Prostate gland (tissue), 2 donors: ENCODE measurements around the gene C10orf62. TPM values are rescaled to one million over a fixed set of nuclear protein-coding genes. Genes with fewer than 3 reads are reported as not detected.
"Not testable (repeated sequence)": the region's sequence is repeated elsewhere in the genome, so short reads cannot be mapped to it uniquely, and the experiment has no call there.

Experiments used
- DNase-seq: peaks from one replicate; pipeline ENCODE4 v3.0.0-alpha.2; 2019; ENCODE audit warnings: low spot score
- H3K27ac ChIP-seq, 2 donors: fragments of 200-600 bp; sonication (generic); 2 replicates each; pipeline ENCODE4 v1.5.1; 2017 to 2019
- H3K27me3 ChIP-seq: fragments of 200-600 bp; sonication (generic); replicated peaks from 2 replicates; pipeline ENCODE4 v1.5.1; 2019; ENCODE audit not compliant: insufficient read depth
- H3K36me3 ChIP-seq, 2 donors: fragments of 200-600 bp; sonication (generic); 1 replicate in 1 of 2; 2 replicates in 1 of 2; pipeline versions ENCODE4 v1.5.1 to v1.8.1; 2017 to 2019
- H3K4me1 ChIP-seq: fragments of 200-600 bp; sonication (generic); replicated peaks from 2 replicates; pipeline ENCODE4 v1.5.1; 2019
- H3K4me3 ChIP-seq, 2 donors: fragments of 200-600 bp; sonication (generic); 2 replicates each; pipeline ENCODE4 v1.5.1; 2017 to 2019
- H3K9me3 ChIP-seq: fragments of 200-600 bp; sonication (generic); 2 replicates; pipeline ENCODE4 v1.5.1; 2017
- POLR2A ChIP-seq: fragments of 450-650 bp; IDR thresholded peaks from one replicate; pipeline ENCODE4 v1.6.1; 2016; ENCODE audit warnings: antibody characterized with exemption, mild to moderate bottlenecking
- POLR2AphosphoS5 ChIP-seq: sonication (generic); formaldehyde crosslinking; IDR thresholded peaks from one replicate; pipeline ENCODE4 v1.6.1; 2017; ENCODE audit warnings: antibody characterized with exemption
- WGBS: methylation state at CpG from one replicate; pipeline ENCODE4 v1.1.5; 2018; 5-methylcytosine and 5-hydroxymethylcytosine counted together
- intact Hi-C: fragments of 100-400 bp; cut with DNase I; formaldehyde crosslinking; loops from one replicate; pipeline ENCODE4 v1.14.2; 2022
- total RNA-seq, 2 donors: library from RNA; depleted of rRNA; stranded (reverse); fragments of >200 nt; gene quantifications; one replicate each; pipeline ENCODE4 v1.1.0, GENCODE V29; 2016
- TF ChIP-seq, protein P1 (sequence below), 4 experiments: fragments of 200-600 bp in 2 of 4; fragments of 450-650 bp in 2 of 4; sonication (generic) in 2 of 4; IDR thresholded peaks; 1 replicate in 3 of 4; 2 replicates in 1 of 4; pipeline ENCODE4 v1.5.1; 2016 to 2019; ENCODE audit warnings: antibody characterized with exemption in 4 of 4, mild to moderate bottlenecking in 2 of 4, moderate library complexity in 2 of 4

Gene C10orf62
- total RNA-seq, 2 donors from 2014 or later, result 14.0 TPM; not detected in 1

GRCh38 chr10:97549587-97550322 is 39.8 kb upstream of the C10orf62 start:
- intact Hi-C loops, result no loop called here
- Histone ChIP-seq H3K4me1 (no peaks in the 10 kb centered on the region), H3K27ac (peak overlapping the region; percentile 24 to 76), H3K4me3 (no peak overlapping the region), H3K9me3 (no peaks in the 10 kb centered on the region), H3K36me3 (no peaks in the 10 kb centered on the region), H3K27me3 (no peaks in the 10 kb centered on the region)
- WGBS, result 24% methylated on average over 13 of the region's 13 CpGs
- peak; percentile 57 for DNase-seq
- TF ChIP-seq POLR2AphosphoS5, result peak; percentile 22
- no peak for TF ChIP-seq POLR2A
- TF ChIP-seq, protein P1, sequence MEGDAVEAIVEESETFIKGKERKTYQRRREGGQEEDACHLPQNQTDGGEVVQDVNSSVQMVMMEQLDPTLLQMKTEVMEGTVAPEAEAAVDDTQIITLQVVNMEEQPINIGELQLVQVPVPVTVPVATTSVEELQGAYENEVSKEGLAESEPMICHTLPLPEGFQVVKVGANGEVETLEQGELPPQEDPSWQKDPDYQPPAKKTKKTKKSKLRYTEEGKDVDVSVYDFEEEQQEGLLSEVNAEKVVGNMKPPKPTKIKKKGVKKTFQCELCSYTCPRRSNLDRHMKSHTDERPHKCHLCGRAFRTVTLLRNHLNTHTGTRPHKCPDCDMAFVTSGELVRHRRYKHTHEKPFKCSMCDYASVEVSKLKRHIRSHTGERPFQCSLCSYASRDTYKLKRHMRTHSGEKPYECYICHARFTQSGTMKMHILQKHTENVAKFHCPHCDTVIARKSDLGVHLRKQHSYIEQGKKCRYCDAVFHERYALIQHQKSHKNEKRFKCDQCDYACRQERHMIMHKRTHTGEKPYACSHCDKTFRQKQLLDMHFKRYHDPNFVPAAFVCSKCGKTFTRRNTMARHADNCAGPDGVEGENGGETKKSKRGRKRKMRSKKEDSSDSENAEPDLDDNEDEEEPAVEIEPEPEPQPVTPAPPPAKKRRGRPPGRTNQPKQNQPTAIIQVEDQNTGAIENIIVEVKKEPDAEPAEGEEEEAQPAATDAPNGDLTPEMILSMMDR (IDR thresholded peaks at IDR 0.05), result no peak

DNA sequence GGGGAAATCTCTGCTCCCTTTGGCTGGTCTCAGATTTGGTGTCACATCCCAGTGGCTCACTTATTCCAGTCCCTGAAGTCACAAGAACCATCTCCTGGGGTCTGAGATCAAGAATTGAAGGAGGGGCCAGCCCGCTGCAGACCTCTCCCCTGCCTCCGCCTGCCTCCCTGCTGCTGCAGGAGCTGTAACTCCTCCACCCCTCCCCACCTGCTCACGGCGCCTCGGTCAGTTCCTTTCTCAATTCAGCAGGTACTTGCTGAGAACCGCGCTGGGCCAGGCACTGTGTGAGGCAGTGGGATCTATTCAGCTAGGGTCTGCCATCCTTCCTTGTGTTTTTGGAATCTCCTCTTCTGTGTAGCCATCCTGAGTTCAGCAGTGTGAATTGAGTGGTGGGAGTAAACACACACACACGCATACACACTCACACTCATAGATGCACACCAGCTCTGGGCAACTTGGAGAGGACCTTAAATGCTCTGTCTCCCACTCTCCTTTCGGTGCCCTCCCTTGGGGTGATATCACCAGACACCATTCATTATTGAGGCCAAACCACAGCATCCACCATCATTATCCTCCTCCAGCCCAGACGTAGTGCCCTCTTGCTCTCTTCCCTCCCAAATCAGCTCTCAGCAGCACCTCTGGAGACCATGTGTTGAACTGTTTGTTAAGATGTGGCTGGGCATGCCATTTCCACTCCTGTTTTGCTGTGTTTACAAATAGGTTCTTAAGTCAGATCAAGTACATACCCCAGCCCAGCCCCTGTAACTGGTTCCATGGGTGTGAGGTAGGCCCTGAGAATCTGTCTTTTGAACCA is 39.0 kb upstream of the C10orf62 start:
- H3K27me3 ChIP-seq, result no peaks in the 10 kb centered on the region
- H3K9me3 ChIP-seq, result no peaks in the 10 kb centered on the region
- intact Hi-C loops, result no loop called here
- H3K36me3 ChIP-seq, result no peaks in the 10 kb centered on the region
- DNase-seq, result no peak
- 80% methylated on average over 10 of the region's 10 CpGs for WGBS
- peak overlapping the region; percentile 24 to 76 for H3K27ac ChIP-seq
- TF ChIP-seq, protein P1 (IDR thresholded peaks at IDR 0.05), result no peak
- TF ChIP-seq POLR2AphosphoS5 (no peak), POLR2A (no peak)
- no peaks in the 10 kb centered on the region for H3K4me1 ChIP-seq
- no peak overlapping the region for H3K4me3 ChIP-seq

GRCh38 chr10:97551271-97551670 is 38.2 kb upstream of the C10orf62 start:
- 92% methylated on average over 6 of the region's 6 CpGs for WGBS
- no peak for DNase-seq
- TF ChIP-seq POLR2A, result no peak
- TF ChIP-seq, protein P1 (IDR thresholded peaks at IDR 0.05), result no peak
- no peak for TF ChIP-seq POLR2AphosphoS5
- H3K4me3 ChIP-seq, result no peak overlapping the region
- no peaks in the 10 kb centered on the region for H3K4me1 ChIP-seq
- H3K27me3 ChIP-seq, result no peaks in the 10 kb centered on the region
- no peaks in the 10 kb centered on the region for H3K36me3 ChIP-seq
- H3K27ac ChIP-seq, result no peak overlapping the region
- intact Hi-C loops, result no loop called here
- H3K9me3 ChIP-seq, result no peaks in the 10 kb centered on the region

DNA sequence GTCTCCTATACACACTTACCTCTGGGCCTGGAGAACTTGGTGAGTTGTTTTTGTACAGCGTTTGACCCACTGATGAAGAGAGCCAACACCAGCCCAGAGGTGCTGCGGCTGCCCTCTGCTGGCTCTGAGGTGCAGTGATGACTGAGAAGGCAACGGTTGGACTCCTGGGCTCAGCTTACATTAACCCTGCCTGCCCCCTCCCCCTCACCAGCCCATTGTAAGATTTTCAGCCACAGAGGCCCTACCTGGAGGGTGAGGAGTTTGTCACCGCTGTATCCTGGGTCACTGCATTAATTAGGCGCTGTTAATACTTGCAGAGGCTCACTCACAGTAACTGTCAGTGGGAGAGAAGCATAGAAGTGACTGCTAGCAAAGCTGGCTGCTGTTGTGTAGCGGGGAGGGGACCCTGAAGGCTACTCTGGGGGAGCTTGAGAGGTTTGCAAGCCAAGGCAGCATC is 35.9 kb upstream of the C10orf62 start:
- peak; percentile 35 for DNase-seq
- intact Hi-C loops, result loop anchor here (2.0 kb wide), 1 partner anchor 91 kb away; no protein-coding TSS in a partner anchor
- H3K27ac ChIP-seq, result no peak overlapping the region
- H3K9me3 ChIP-seq, result no peaks in the 10 kb centered on the region
- H3K27me3 ChIP-seq, result no peaks in the 10 kb centered on the region
- H3K4me3 ChIP-seq, result no peak overlapping the region
- TF ChIP-seq, protein P1 (IDR thresholded peaks at IDR 0.05), result peak; percentile 32 to 82 (median 71)
- peak; percentile 48 for TF ChIP-seq POLR2AphosphoS5
- no peak for TF ChIP-seq POLR2A
- no peaks in the 10 kb centered on the region for H3K4me1 ChIP-seq
- 23% methylated on average over 6 of the region's 6 CpGs for WGBS
- H3K36me3 ChIP-seq, result no peaks in the 10 kb centered on the region

GRCh38 chr10:97554336-97554735 is 35.2 kb upstream of the C10orf62 start:
- H3K4me3 ChIP-seq, H3K27me3 ChIP-seq, H3K4me1 ChIP-seq, H3K9me3 ChIP-seq, intact Hi-C loops, H3K36me3 ChIP-seq, DNase-seq, H3K27ac ChIP-seq: not testable (repeated sequence)
- WGBS, result 99% methylated on average over 5 of the region's 5 CpGs

DNA sequence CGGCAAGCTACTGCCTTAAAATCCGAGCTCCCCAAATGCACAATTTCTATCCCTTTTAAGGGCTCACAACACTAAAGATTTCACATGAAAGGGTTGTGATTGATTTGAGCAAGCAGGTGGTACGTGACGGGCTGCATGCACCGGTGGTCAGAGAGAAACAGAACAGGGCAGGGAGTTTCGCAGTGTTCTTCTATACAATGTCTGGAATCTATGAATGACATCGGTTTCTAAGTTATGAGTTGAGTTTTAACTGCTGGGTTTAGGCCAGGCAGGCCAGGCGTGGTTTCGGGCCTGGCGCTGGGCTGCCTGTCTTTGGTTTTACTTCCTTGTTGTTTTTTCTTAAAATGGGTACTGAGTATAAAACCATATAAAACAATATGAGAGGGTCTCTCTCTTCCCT is 34.0 kb upstream of the C10orf62 start:
- whole genome bisulfite sequencing, result 92% methylated on average over 8 of the region's 10 CpGs
- H3K27ac ChIP-seq, H3K4me1 ChIP-seq, intact Hi-C loops, DNase-seq, H3K9me3 ChIP-seq, H3K27me3 ChIP-seq, H3K4me3 ChIP-seq, H3K36me3 ChIP-seq: not testable (repeated sequence)

DNA sequence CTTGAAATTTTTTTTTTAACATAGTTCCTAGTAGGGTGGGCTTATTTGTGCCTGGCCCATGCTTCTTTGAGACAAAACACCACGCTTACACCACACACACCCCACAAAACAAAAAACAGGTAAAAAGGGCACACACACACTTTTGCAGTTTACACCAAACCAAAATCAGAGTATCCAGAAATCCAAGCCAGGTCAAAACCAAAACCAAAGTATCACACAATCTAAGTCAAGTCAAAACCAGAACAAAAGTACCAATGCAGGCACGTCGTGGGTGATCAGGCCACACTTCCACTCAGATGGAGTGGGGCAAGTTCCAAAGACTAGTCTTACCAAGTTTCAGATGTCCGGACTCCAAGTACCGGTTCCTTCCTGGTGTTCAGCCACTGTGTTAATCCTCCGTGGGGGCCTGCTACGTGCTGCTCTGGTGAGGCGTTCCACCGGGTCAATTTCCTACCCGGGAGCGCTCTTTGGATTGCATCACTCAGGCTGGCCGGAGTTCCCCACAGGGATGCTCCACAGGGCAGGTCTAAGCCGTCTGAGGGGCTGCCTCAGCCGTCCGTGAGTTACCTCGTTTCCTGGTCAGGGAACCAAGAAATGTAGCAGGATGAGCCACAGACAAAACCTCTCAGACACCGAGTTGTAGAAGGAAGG is 28.7 kb upstream of the C10orf62 start:
- DNase-seq, H3K36me3 ChIP-seq, intact Hi-C loops, H3K9me3 ChIP-seq, H3K4me1 ChIP-seq, H3K4me3 ChIP-seq, H3K27me3 ChIP-seq: not testable (repeated sequence)
- peak overlapping the region in 1 of 2 donors; percentile 38 for H3K27ac ChIP-seq
- WGBS, result 79% methylated on average over 17 of the region's 17 CpGs
